ENCODE results near the gene KCNH4.

KCNH4 gene

DNA sequence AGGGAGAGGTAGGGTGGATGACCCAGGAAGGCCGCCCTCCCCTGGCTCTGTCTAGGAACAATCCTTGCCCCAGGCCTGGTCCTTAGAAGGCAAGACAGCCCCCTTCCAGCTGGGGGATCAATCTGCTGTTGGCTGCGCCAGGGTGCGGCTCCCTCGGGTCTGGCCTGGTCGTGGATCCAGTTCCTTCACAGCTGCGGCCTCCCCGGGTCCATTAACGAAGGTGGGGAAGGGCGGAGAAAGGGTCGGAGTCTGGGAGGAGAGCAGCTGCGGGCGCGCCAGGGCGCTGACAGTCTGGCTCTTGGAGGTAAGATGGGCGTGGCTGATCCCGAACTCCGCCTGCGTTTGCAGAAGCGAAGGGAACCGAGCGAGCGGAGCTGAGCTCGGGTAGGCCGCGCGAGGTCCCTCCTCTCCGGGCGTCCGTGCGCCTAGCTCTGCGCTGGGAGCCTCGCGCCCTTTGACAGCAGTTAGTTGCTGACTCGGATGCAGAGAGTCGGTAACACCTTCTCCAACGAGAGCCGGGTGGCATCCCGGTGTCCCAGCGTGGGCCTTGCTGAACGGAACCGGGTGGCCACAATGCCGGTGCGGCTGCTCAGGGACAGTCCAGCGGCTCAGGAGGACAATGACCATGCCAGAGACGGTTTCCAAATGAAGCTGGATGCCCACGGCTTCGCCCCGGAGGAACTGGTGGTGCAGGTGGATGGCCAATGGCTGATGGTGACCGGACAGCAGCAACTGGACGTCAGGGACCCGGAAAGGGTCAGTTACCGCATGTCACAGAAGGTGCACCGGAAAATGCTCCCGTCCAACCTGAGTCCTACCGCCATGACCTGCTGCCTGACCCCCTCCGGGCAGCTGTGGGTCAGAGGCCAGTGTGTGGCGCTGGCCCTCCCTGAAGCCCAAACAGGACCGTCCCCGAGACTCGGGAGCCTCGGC is 58.3 kb downstream of the KCNH4 start, which contains the start of gene HSPB9:
Gene HSPB9 (plus strand): TSS at position 434 of the 933 bp plus-strand sequence. CDS start 47 bp downstream, at position 481.
- Histone ChIP-seq H2AFZ (ENCODE audit: low read depth, low read length) (no peak within 1 kb of the TSS), H2AK5ac (ENCODE audit: low read length, severe bottlenecking) (no peak within 1 kb of the TSS), H3K36me3 (ENCODE audit: control insufficient read depth in 1 of 2, insufficient read depth in 2 of 2, low read depth in 1 of 2, low read length in 2 of 2) (peaks cover 49 to 62% of the 10 kb centered on the region in 2 experiments), H4K91ac (ENCODE audit: low read length) (peak within 1 kb of the TSS; percentile 5), H3K4me3 (ENCODE audit: insufficient read depth in 1 of 2, low read depth in 1 of 2, low read length in 2 of 2) (no peak within 1 kb of the TSS), H3K4me2 (ENCODE audit: low read length, poor library complexity, severe bottlenecking) (no peak within 1 kb of the TSS), H3K27me3 (ENCODE audit: control insufficient read depth in 1 of 2, insufficient read depth in 1 of 2, low read length in 2 of 2) (no peaks in the 10 kb centered on the region), H3K9me3 (ENCODE audit: control insufficient read depth, low read length) (no peaks in the 10 kb centered on the region), H3K9ac (ENCODE audit: low read length) (no peak within 1 kb of the TSS), H2BK15ac (ENCODE audit: low read depth, poor library complexity, severe bottlenecking) (peak within 1 kb of the TSS; percentile 21), H3K18ac (ENCODE audit: low read depth in 1 of 2, low read length in 2 of 2) (no peak within 1 kb of the TSS), H3K27ac (ENCODE audit: low read length, poor library complexity, severe bottlenecking) (no peak within 1 kb of the TSS), H4K8ac (ENCODE audit: low read length) (no peak within 1 kb of the TSS), H2BK12ac (ENCODE audit: low read length in 2 of 2) (no peak within 1 kb of the TSS), H3K79me1 (replicated peaks; ENCODE audit: low read length, poor library complexity, severe bottlenecking) (peaks cover 11% of the 10 kb centered on the region), H3K4me1 (ENCODE audit: control insufficient read depth, insufficient read depth, low read depth, low read length) (peaks cover 7% of the 10 kb centered on the region), H2BK5ac (ENCODE audit: low read depth, low read length, poor library complexity, severe bottlenecking) (no peak within 1 kb of the TSS), H3K14ac (ENCODE audit: low read length in 2 of 2) (no peak within 1 kb of the TSS), H2BK120ac (ENCODE audit: low read depth, low read length) (no peak within 1 kb of the TSS), H3K4ac (ENCODE audit: low read depth in 1 of 2, low read length in 2 of 2) (no peak within 1 kb of the TSS), H3K23ac (ENCODE audit: low read length in 2 of 2) (no peak within 1 kb of the TSS)
- no peak for DNase-seq
- WGBS, result 66% methylated on average over 61 of the region's 61 CpGs

DNA sequence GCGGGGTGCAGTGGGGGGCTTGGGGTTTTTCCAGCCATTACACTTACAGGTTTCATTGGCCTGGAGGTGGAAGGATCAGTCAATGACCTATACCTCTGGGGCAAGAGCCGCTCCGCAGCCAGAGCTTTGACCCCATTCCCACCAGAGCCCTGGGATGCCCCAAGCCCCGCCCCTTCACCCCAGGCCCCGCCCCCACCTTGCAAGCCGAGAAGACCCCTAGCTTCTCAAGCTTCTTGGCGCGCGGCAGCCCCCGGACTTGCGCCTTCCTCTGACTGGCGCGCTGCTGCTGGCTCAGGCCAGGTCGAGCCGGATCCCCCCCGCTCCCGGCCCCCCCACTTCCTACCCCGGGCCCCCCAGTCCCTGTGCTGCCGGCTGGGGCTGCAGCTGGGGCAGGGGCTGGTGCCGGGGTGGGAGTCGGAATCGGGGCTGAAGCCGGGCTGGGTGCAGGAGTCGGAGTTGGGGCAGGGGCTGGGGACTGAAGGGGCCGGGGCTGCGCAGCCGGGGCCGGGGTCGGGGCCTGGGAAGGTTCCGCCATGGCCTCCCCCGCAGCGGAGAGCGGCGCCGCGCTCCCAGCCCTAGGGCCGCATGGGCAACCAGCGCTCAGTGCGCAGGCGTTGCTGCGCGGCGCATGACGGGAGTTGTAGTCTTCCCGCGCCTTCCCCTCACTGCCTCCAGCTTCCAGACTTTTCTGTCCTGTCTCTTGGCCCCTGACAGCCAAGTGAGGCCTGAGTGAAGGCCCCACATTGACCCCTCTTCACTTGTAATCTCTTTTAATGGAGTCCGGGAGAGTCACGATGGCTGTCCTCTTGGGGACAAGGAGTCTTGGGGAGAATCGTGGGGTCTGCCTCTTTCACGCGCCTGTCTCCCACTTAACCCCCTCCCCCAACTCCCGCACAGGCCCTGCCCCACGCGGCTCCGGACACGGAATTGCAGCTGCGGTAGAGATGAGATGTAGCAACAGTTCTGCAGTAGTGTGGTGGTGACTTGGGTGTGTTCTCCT is 59.9 kb downstream of the KCNH4 start, which contains the start of gene KAT2A:
Gene KAT2A (minus strand): TSS at position 598 of the 1,000 bp plus-strand sequence. CDS start 63 bp downstream, at position 535.
- Histone ChIP-seq H2BK120ac (ENCODE audit: low read depth, low read length) (peak within 1 kb of the TSS; percentile 13), H3K18ac (ENCODE audit: low read depth in 1 of 2, low read length in 2 of 2) (peak within 1 kb of the TSS; percentile 35 to 79), H4K91ac (ENCODE audit: low read length) (no peak within 1 kb of the TSS), H3K27ac (ENCODE audit: low read length, poor library complexity, severe bottlenecking) (no peak within 1 kb of the TSS), H3K23ac (ENCODE audit: low read length in 2 of 2) (peak within 1 kb of the TSS in 1 of 2 experiments; percentile 15), H3K79me1 (replicated peaks; ENCODE audit: low read length, poor library complexity, severe bottlenecking) (peaks cover 11% of the 10 kb centered on the region), H3K9me3 (ENCODE audit: control insufficient read depth, low read length) (no peaks in the 10 kb centered on the region), H3K9ac (ENCODE audit: low read length) (peak within 1 kb of the TSS; percentile 59), H3K4me1 (ENCODE audit: control insufficient read depth, insufficient read depth, low read depth, low read length) (peaks cover 8% of the 10 kb centered on the region), H2AK5ac (ENCODE audit: low read length, severe bottlenecking) (no peak within 1 kb of the TSS), H2BK15ac (ENCODE audit: low read depth, poor library complexity, severe bottlenecking) (peak within 1 kb of the TSS; percentile 8), H3K4me2 (ENCODE audit: low read length, poor library complexity, severe bottlenecking) (peak within 1 kb of the TSS; percentile 62), H3K36me3 (ENCODE audit: control insufficient read depth in 1 of 2, insufficient read depth in 2 of 2, low read depth in 1 of 2, low read length in 2 of 2) (peaks cover 44 to 64% of the 10 kb centered on the region in 2 experiments), H3K27me3 (ENCODE audit: control insufficient read depth in 1 of 2, insufficient read depth in 1 of 2, low read length in 2 of 2) (no peaks in the 10 kb centered on the region), H3K4ac (ENCODE audit: low read depth in 1 of 2, low read length in 2 of 2) (peak within 1 kb of the TSS in 1 of 2 experiments; percentile 22), H2BK12ac (ENCODE audit: low read length in 2 of 2) (no peak within 1 kb of the TSS), H2AFZ (ENCODE audit: low read depth, low read length) (peak within 1 kb of the TSS; percentile 33), H4K8ac (ENCODE audit: low read length) (peak within 1 kb of the TSS; percentile 66), H3K14ac (ENCODE audit: low read length in 2 of 2) (no peak within 1 kb of the TSS), H2BK5ac (ENCODE audit: low read depth, low read length, poor library complexity, severe bottlenecking) (no peak within 1 kb of the TSS), H3K4me3 (ENCODE audit: insufficient read depth in 1 of 2, low read depth in 1 of 2, low read length in 2 of 2) (peak within 1 kb of the TSS; percentile 71 to 75)
- 23% methylated on average over 19 of the region's 57 CpGs for WGBS
- peak; percentile 83 for DNase-seq

DNA sequence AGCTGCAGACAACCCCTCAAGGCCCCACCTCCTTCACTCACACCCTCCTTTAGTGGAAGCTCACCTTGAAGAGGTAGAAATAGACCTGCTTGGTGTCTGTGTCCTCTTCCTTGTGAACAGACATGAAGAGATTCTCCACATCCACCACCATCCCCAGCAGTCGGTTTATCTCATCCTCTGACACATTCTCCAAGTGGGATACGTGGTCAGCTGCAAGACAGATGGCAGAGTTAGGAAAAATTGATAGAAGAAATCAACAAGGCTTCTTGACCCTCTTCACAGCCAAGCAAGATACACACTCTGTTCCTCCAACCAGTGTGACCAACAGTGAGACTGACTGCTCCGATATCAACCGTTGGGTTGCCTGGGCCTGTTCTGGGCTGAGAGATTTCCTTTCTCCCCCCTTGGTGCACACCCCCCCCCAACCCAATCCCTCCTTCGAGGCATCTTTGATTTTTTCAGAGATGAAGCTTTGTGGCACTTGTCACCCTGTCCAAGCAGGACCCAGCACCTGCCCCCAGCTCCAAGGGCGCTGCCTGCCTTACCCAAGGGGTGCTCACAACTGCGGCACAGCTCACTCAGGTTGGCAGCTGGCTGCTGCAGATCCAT is 60.7 kb downstream of the KCNH4 start:
- H2AK5ac ChIP-seq (ENCODE audit: low read length, severe bottlenecking), result no peak overlapping the region
- peaks cover 8% of the 10 kb centered on the region for H3K4me1 ChIP-seq (ENCODE audit: control insufficient read depth, insufficient read depth, low read depth, low read length)
- peak overlapping the region in 1 of 2 experiments; percentile 75 for H3K4me3 ChIP-seq (ENCODE audit: insufficient read depth in 1 of 2, low read depth in 1 of 2, low read length in 2 of 2)
- H3K36me3 ChIP-seq (ENCODE audit: control insufficient read depth in 1 of 2, insufficient read depth in 2 of 2, low read depth in 1 of 2, low read length in 2 of 2), result peaks cover 41 to 64% of the 10 kb centered on the region in 2 experiments
- WGBS, result 70% methylated on average over 7 of the region's 7 CpGs
- H4K8ac ChIP-seq (ENCODE audit: low read length), result no peak overlapping the region
- H2BK12ac ChIP-seq (ENCODE audit: low read length in 2 of 2), result no peak overlapping the region
- H3K18ac ChIP-seq (ENCODE audit: low read depth in 1 of 2, low read length in 2 of 2), result no peak overlapping the region
- H2BK120ac ChIP-seq (ENCODE audit: low read depth, low read length), result peak overlapping the region; percentile 11
- peak overlapping the region; percentile 62 for H3K4me2 ChIP-seq (ENCODE audit: low read length, poor library complexity, severe bottlenecking)
- H2BK15ac ChIP-seq (ENCODE audit: low read depth, poor library complexity, severe bottlenecking), result no peak overlapping the region
- peaks cover 9% of the 10 kb centered on the region for H3K79me1 ChIP-seq (replicated peaks; ENCODE audit: low read length, poor library complexity, severe bottlenecking)
- no peaks in the 10 kb centered on the region for H3K27me3 ChIP-seq (ENCODE audit: control insufficient read depth in 1 of 2, insufficient read depth in 1 of 2, low read length in 2 of 2)
- H3K14ac ChIP-seq (ENCODE audit: low read length in 2 of 2), result no peak overlapping the region
- no peak for DNase-seq
- H3K9me3 ChIP-seq (ENCODE audit: control insufficient read depth, low read length), result no peaks in the 10 kb centered on the region
- peak overlapping the region in 1 of 2 experiments; percentile 15 for H3K23ac ChIP-seq (ENCODE audit: low read length in 2 of 2)
- H3K4ac ChIP-seq (ENCODE audit: low read depth in 1 of 2, low read length in 2 of 2), result peak overlapping the region in 1 of 2 experiments; percentile 22
- H2AFZ ChIP-seq (ENCODE audit: low read depth, low read length), result no peak overlapping the region
- H2BK5ac ChIP-seq (ENCODE audit: low read depth, low read length, poor library complexity, severe bottlenecking), result no peak overlapping the region
- H3K9ac ChIP-seq (ENCODE audit: low read length), result peak overlapping the region; percentile 59
- H3K27ac ChIP-seq (ENCODE audit: low read length, poor library complexity, severe bottlenecking), result no peak overlapping the region
- no peak overlapping the region for H4K91ac ChIP-seq (ENCODE audit: low read length)
